Heart left ventricle (tissue), 13 donors: Measurements from ENCODE around the gene MORN5.

Source experiments
- POLR2A ChIP-seq, 2 donors: fragments of 450-650 bp; IDR thresholded peaks; one replicate each; pipeline ENCODE4 v1.6.1; 2017; ENCODE audit warnings: antibody characterized with exemption in 2 of 2, mild to moderate bottlenecking in 2 of 2, moderate library complexity in 2 of 2
- TF ChIP-seq, protein P1 (sequence below), 12 donors: fragments of 200-600 bp; sonication (generic) in 4 of 12; IDR thresholded peaks; one replicate each; pipeline versions ENCODE4 v1.5.0 to v1.8.0; 2018 to 2022; ENCODE audit warnings: antibody characterized with exemption in 12 of 12, mild to moderate bottlenecking in 5 of 12
- donor health status: ischemic (EF 13 %, LVEDD 7.1; RV severe dilation, severe dysfunction).
- donor health status: DM: no; HTN: yes; CAD: no.
- donor health status: DM: no; HTN: no; CAD: no.
- donor health status: ischemic (EF 25% LVEDD 6.9; RV normal size, moderate dysfunction).
- donor health status: ischemic (EF 25% LVEDD 5.7; RV mildly dilated, moderate dysfunction).
- donor health status: ischemic (EF 35%, LVEDD 5.7; RV mildly dilated, moderate dysfunction).
- donor health status: nonischemic (EF 11% LVEDD 7.7; RV severe dilation, severe dysfunction).
- donor health status: DM: yes; HTN: yes; CAD: no.
- donor health status: PGD.
- donor health status: ischemic (EF 29% LVEDD 5.4; RV normal size, mild dysfunction).
- donor health status: nonischemic (EF 23%, LVEDD 6.1; RV moderate dilation, normal function).

DNA sequence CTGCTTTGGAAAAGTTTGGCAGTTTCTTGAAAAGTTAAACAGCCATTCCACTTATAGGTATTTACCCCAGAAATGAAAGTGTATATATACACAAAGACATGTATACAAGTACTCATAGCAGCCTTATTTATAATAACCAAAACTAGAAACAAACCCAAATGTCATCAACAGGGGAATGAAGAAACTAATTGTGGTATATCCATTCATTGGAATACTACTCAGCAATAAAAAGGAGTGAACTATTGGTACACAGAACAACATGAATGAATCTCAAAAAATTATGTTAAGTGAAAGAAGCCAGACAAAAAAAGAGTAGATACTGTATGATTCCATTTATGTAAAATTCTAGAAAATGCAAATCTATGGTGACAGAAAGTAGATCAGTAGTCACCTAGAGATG lies 2.7 kb downstream of the MORN5 start:
- no peak for TF ChIP-seq POLR2A (IDR thresholded peaks at IDR 0.05)
- TF ChIP-seq, protein P1, sequence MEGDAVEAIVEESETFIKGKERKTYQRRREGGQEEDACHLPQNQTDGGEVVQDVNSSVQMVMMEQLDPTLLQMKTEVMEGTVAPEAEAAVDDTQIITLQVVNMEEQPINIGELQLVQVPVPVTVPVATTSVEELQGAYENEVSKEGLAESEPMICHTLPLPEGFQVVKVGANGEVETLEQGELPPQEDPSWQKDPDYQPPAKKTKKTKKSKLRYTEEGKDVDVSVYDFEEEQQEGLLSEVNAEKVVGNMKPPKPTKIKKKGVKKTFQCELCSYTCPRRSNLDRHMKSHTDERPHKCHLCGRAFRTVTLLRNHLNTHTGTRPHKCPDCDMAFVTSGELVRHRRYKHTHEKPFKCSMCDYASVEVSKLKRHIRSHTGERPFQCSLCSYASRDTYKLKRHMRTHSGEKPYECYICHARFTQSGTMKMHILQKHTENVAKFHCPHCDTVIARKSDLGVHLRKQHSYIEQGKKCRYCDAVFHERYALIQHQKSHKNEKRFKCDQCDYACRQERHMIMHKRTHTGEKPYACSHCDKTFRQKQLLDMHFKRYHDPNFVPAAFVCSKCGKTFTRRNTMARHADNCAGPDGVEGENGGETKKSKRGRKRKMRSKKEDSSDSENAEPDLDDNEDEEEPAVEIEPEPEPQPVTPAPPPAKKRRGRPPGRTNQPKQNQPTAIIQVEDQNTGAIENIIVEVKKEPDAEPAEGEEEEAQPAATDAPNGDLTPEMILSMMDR (IDR thresholded peaks at IDR 0.05): no peak
